ENCODE measurements around the gene IFT172.

IFT172 gene

GRCh38 chr2:27412419-27413152, 77.0 kb downstream of the IFT172 start:
- no peak for TF ChIP-seq EZH2 (IDR thresholded peaks at IDR 0.05; ENCODE audit: borderline replicate concordance, low read depth, low read length, severe bottlenecking)
- no peak for TF ChIP-seq CTCF (IDR thresholded peaks at IDR 0.05; ENCODE audit: borderline replicate concordance, extremely low read depth, low read length, poor library complexity, severe bottlenecking)
- no peak for DNase-seq

GRCh38 chr2:27409321-27410073, 80.0 kb downstream of the IFT172 start, which contains the start of gene PPM1G:
Gene PPM1G, minus strand, starts transcription at chr2:27409591. Its CDS starts 169 bp downstream, at chr2:27409422.
- DNase-seq: peak; percentile 97
- Histone ChIP-seq H3K9ac (ENCODE audit: low read depth, low read length) (peak within 1 kb of the TSS; percentile 97), H3K9me3 (ENCODE audit: insufficient read depth, low read length, severe bottlenecking) (no peaks in the 10 kb centered on the region), H3K27ac (ENCODE audit: low read length) (peak within 1 kb of the TSS; percentile 97), H3K4me1 (ENCODE audit: insufficient read depth, low read length) (peaks cover 38% of the 10 kb centered on the region), H3K27me3 (ENCODE audit: insufficient read depth, low read length, poor library complexity) (no peaks in the 10 kb centered on the region), H4K20me1 (ENCODE audit: insufficient read depth, low read length) (peaks cover 29% of the 10 kb centered on the region), H3K79me2 (ENCODE audit: insufficient read depth, low read length) (peaks cover 49% of the 10 kb centered on the region), H2AFZ (ENCODE audit: low read depth, low read length) (peak within 1 kb of the TSS; percentile 95), H3K36me3 (ENCODE audit: insufficient read depth, low read length) (peaks cover 30% of the 10 kb centered on the region), H3K4me2 (ENCODE audit: insufficient read depth, low read length) (peak within 1 kb of the TSS; percentile 88), H3K4me3 (ENCODE audit: low read depth in 1 of 2, low read length in 2 of 2) (peak within 1 kb of the TSS; percentile 96 to 97)
- ATAC-seq (ENCODE audit: insufficient read depth, low read depth): peak; percentile 95
- TF ChIP-seq CTCF (IDR thresholded peaks at IDR 0.05; ENCODE audit: borderline replicate concordance, extremely low read depth, low read length, poor library complexity, severe bottlenecking): no peak
- TF ChIP-seq EZH2 (IDR thresholded peaks at IDR 0.05; ENCODE audit: borderline replicate concordance, low read depth, low read length, severe bottlenecking): no peak

More at GRCh38 chr2:27412419-27413152, 77.0 kb downstream of the IFT172 start:
- no peak overlapping the region for H3K9ac ChIP-seq (ENCODE audit: low read depth, low read length)
- H3K36me3 ChIP-seq (ENCODE audit: insufficient read depth, low read length): peaks cover 7% of the 10 kb centered on the region
- H3K4me1 ChIP-seq (ENCODE audit: insufficient read depth, low read length): peaks cover 20% of the 10 kb centered on the region
- H3K4me3 ChIP-seq (ENCODE audit: low read depth in 1 of 2, low read length in 2 of 2): no peak overlapping the region
- no peak for ATAC-seq (ENCODE audit: insufficient read depth, low read depth)
- no peak overlapping the region for H3K4me2 ChIP-seq (ENCODE audit: insufficient read depth, low read length)
- H2AFZ ChIP-seq (ENCODE audit: low read depth, low read length): no peak overlapping the region
- no peaks in the 10 kb centered on the region for H3K9me3 ChIP-seq (ENCODE audit: insufficient read depth, low read length, severe bottlenecking)
- no peak overlapping the region for H3K27ac ChIP-seq (ENCODE audit: low read length)
- peaks cover 6% of the 10 kb centered on the region; the same call in 1 of the 2 replicates for H4K20me1 ChIP-seq (ENCODE audit: insufficient read depth, low read length)
- H3K27me3 ChIP-seq (ENCODE audit: insufficient read depth, low read length, poor library complexity): no peaks in the 10 kb centered on the region
- H3K79me2 ChIP-seq (ENCODE audit: insufficient read depth, low read length): peaks cover 18% of the 10 kb centered on the region

GRCh38 chr2:27408601-27409320, 80.8 kb downstream of the IFT172 start:
- H4K20me1 ChIP-seq (ENCODE audit: insufficient read depth, low read length): peaks cover 33% of the 10 kb centered on the region
- peaks cover 41% of the 10 kb centered on the region for H3K4me1 ChIP-seq (ENCODE audit: insufficient read depth, low read length)
- H3K36me3 ChIP-seq (ENCODE audit: insufficient read depth, low read length): peaks cover 30% of the 10 kb centered on the region
- peak overlapping the region; percentile 88 for H3K4me2 ChIP-seq (ENCODE audit: insufficient read depth, low read length)
- no peaks in the 10 kb centered on the region for H3K27me3 ChIP-seq (ENCODE audit: insufficient read depth, low read length, poor library complexity)
- H2AFZ ChIP-seq (ENCODE audit: low read depth, low read length): peak overlapping the region; percentile 94
- peak overlapping the region; percentile 97 for H3K9ac ChIP-seq (ENCODE audit: low read depth, low read length)
- H3K4me3 ChIP-seq (ENCODE audit: low read depth in 1 of 2, low read length in 2 of 2): peak overlapping the region; percentile 96 to 97
- TF ChIP-seq CTCF (IDR thresholded peaks at IDR 0.05; ENCODE audit: borderline replicate concordance, extremely low read depth, low read length, poor library complexity, severe bottlenecking) (no peak), EZH2 (IDR thresholded peaks at IDR 0.05; ENCODE audit: borderline replicate concordance, low read depth, low read length, severe bottlenecking) (no peak)
- H3K9me3 ChIP-seq (ENCODE audit: insufficient read depth, low read length, severe bottlenecking): no peaks in the 10 kb centered on the region
- DNase-seq: no peak
- peak overlapping the region; percentile 84 for H3K27ac ChIP-seq (ENCODE audit: low read length)
- peak; percentile 18 for ATAC-seq (ENCODE audit: insufficient read depth, low read depth)
- H3K79me2 ChIP-seq (ENCODE audit: insufficient read depth, low read length): peaks cover 57% of the 10 kb centered on the region

All from DND-41 (cell line).